ENCODE measurements around the gene PHKB.
"Not testable (repeated sequence)": the region's sequence is repeated elsewhere in the genome, so short reads cannot be mapped to it uniquely, and the experiment has no call there.

The PHKB gene

DNA sequence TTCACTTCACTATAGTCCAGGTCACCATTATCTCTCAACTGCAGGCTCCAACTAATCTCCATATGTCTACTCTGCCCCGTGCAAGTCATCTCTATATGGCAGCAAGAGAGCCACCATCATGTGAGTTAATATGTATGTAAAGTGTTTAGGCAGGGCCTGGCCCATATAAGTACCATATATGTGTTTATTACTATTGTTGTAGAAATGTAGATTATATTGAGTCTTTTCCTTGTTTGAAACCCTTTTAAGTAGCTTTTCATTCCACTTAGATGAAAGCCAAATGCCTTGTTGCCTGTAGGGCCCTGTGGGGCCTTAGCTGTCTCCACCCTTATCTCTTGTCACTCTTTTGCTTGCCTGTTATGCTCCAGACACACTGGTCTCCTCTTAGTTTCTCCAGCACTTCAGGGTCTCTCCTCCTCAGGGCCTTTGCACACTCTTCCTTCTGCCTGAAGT, 164.0 kb downstream of the PHKB start:
- no peak for DNase-seq (ENCODE audit: low spot score)

DNA sequence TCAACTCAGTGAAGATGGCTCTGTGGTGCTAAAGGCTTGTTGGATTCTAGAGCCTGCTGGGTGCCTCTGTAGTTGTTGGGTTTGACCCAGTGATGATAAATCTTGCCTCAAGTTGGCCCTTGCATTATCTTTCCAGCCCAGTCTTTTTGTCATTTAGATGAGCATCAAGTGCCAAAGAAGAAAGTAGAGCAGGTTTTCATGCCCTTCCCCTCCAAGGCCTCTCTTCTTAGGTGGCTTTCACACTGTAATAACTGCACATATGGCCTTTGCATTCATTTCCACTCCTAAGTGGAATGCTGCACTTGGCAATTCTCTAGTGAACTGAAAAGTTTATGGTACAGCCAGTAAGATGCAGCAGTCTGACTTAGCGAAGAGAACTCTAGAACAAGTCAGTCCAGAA, 165.1 kb downstream of the PHKB start:
- DNase-seq (ENCODE audit: low spot score): no peak

DNA sequence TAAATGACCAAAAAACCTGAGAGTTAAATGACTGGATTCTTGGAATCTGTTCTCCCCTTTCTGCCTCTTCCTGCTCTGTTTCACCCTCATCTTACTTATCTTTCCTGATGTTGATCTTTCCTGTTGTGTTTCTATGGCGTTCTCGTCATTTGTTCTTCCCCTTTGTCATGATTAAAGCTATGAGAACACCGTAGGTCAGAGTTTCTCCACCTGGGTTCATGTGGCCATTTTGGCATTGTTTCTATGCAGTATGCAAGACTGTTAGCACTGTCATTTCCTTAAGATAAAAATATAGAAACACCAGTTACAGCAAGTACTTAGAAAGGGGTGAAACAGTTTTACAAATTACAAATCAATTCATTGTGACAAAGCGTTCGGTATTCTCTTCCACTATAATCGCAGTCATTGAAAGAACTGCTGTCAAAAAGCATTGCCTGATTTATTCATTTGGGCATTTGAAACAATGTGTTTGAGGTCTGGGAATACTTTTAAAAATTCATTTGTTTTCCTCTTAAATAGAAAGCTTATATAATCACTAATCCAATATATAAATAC, 166.0 kb downstream of the PHKB start:
- DNase-seq (ENCODE audit: low spot score): no peak

DNA sequence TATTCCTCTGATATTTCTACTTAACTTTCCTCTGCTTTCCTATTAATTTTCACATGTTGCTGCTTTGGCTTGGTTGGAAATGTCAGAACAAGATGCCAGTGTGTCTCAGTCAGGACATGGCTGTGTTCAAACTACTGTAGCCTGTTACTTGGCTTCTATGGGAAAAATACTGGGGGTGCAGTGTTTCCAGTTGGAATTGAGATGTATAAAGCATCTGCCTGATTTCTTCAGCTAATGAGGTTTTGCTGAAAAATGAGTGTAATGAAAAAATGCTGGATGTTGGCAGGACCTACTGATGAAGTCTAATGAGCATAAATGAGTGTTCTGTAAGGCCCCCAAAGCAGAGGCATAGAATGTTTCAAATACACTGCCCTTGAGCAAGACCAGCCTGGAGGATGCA, 166.6 kb downstream of the PHKB start:
- DNase-seq (ENCODE audit: low spot score): no peak

DNA sequence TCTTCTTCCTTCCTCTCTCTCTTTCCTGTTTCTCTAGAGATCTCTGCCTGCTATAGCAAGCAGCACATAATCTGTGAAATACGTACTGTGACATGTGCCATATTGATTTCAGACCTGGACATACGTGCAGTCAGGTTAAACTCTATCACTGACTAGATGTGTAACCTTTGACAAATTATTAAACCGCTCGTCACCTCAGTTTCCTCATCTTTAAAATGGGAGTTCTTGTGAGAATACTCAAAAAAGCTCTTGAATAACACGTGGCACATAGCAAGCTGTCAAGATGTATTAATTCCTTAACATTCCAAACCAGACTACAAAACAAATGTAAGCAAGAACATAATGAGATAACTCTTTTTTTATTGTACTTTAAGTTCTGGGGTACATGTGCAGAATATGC, 170.0 kb downstream of the PHKB start:
- no peak for DNase-seq (ENCODE audit: low spot score)

DNA sequence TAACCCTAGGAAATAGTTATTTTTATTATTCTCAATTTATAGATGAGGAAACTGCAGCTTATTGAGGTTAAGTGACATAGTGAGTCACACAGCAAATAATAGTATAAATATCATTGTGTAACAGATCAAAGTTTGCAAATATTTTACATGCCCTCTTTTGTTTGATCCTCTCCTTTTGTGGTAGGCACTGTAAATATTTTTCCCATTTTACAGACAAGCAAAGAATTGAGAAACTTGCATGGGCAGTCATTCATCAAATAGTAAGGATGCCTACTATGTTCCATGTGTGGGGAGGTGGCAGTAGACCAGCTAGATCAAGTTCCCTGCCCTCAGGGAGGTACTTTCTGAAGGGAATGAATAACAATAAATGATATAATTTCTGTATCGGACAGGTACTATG, 173.0 kb downstream of the PHKB start:
- no peak for DNase-seq (ENCODE audit: low spot score)

DNA sequence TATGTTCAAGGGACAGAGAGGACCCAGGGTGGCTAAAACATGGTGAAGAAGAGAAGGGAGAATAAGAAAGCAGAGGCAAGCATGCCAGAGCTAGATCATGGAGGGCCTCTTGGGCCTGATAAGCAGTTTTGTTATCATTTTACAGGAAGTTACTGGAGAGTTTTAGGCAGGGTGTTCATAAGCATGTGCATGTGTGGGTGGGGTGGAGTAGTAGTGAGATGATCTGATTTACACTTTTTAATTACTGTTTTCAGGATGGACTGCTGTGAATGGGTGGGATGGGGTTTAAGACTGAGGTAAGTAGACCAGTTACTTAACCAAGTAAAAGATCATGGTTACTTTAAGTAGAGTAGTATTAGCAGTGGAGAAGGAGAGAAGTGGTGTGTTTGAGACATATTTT, 173.6 kb downstream of the PHKB start:
- DNase-seq (ENCODE audit: low spot score): no peak

DNA sequence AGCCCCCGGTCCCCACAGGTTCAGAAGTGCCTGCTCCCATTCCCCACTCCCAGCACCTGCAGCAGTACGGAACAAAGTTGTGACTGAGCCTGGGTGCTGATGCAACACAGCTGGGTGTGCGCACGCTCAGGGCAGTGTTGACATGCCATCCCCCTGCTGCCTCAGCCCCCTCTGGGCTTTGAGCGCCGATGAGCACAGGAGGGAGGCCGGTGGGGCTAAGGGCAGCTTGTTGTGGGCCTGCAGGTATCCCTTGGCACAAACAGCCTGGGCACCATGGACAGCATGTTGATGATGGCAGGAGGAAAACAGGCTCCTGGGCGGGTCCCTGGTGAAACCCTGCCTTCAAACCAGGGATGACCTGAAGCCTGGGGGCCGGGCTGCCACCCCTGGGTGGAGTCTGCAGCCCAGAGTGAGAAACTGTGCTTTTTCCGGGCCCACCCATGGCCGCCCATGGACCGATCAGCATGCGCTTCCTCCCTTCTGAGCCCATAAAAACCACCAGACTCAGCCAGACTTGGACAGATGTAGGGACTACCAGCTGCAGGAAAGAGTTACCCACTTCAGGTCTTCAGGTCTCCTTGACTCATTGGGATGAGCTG, 175.5 kb downstream of the PHKB start:
- no peak for DNase-seq (ENCODE audit: low spot score)

DNA sequence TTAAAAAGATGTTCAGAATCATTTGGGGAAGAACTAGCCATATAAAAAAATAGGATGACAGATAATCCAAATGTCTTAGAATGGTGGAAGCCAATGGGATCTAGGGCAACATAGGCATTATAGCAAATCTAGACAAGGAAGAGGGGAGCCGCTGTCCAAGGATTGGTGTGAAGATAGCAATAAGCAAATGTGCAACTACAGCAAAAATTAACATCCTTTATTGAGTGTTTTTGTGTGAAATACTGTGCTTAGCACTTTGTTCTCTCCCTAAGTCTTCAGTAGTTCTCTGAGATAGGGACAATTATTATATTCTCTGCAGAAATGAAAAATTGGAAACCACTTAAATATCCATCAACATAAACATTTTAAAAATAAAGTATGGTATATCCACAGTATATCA, 177.0 kb downstream of the PHKB start:
- no peak for DNase-seq (ENCODE audit: low spot score)

DNA sequence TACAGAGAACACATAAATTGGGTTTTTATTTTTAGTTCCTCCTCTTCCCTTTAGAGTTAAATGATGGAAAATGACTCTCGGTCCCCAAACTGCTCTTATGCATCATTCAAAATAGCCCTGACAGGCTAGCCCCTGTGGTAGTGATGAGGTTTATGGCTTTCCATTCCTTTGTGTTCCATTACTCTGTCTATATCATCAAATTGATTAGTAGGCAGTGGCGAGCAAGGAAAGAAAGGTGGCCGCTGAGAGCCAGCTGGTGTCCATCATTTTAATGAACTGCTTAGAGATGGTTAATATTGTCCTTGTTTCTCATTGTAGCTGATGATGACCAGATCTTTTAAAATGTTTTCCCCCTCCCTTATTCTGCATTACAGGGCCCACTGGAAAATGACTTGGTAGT, 179.5 kb downstream of the PHKB start:
- no peak for DNase-seq (ENCODE audit: low spot score)

DNA sequence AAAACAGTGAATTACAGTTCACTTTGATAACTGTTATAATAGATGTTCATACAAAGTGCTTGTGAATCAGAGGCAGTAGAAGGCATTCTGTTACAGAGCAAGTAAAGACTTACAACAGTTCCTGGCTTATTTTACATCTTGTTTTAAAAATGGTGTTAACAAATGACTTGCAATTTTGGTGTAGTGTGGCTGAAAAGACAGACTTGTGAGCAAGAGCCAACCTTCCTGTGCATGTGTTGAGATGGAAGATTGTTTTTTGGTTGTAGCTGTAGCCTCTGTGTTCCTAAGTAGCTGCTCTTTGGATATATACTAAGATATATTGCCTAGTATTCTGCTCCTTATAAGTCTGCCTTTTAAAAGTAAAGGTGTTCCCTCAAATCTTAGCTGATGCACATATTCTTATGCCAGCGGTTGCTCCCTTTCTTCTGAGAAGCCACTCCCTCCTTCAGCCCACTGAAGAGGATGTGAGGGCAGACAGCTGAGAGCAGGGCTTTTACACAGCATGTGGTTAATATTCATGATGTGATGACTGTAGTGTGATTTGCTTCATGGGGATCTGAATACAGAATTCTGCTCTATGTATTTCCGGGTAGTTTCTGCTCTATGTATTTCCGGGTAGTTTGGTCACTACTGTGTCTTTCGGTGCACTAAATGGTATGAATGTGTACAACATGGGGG, 182.3 kb downstream of the PHKB start:
- no peak for DNase-seq (ENCODE audit: low spot score)

DNA sequence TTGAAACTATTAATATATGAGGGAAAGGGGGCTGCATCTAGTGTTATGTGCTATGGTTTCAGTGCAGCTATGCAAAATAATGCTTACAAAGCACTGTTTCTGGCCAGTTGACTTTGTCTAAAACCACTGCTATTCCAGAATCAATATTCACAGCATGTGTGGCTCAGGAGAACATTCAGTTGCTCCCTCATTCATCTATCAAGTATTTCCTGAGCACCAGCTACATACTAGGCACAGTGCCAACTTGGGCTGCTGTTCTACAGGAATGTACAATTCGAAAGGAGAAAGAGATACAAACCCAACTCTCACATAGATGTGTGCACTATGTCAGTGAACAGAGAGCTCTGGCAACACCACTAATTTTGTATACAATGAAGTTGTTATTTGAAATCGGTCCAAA, 183.0 kb downstream of the PHKB start:
- no peak for DNase-seq (ENCODE audit: low spot score)

DNA sequence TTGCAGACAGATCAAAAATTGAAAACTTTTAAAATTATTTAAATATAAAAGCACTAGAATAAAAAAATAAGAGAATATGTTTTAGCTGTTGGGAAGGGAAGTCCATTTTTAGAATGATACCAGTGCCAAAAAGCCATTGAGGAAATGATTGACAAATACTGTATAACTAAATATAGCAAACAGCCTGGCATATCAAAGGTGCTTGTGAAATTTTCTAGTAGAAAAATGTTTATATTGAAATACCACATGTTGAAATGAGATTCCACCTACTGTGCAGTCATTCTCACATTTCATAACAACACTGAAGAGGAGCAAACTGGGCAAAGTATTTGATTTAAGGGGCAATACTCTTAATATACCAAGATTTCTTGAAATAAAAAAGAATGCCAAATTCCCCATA, 183.5 kb downstream of the PHKB start:
- DNase-seq (ENCODE audit: low spot score): no peak

DNA sequence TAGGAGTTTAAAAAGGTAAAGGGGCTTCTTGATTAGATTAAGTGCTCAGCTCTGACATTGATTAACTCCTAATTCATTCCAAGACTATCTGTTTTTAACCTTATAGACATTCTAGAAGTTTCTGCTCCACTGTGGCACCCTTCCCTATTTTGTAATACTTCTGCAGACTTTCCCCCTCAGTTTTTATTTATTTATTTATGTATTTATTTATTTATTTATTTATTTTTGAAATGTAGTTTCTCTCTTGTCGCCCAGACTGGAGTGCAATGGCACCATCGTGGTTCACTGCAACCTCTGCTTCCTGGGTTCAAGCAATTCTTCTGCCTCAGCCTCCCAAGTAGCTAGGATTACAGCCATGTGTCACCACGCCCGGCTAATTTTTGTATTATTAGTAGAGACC, 185.8 kb downstream of the PHKB start:
- no peak for DNase-seq (ENCODE audit: low spot score)

DNA sequence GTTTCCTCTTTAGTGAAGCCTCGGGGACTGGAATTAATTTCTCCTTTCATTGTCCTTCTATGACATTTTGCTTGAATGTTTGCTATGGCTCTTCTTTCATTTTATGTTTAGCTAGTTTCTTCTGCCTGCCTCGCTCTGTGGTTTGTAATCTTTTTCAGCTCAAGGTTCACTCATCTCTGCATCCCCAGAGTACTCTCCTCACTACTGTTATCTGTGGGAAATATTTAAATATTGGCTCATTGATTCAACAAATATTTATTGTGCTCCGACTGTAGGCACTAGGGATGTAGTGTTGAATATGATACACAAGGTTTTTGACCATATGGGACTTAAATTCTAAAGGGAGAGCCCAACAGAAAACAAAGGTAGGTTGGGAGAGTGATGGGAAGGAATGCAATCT, 195.9 kb downstream of the PHKB start:
- no peak for DNase-seq (ENCODE audit: low spot score)

DNA sequence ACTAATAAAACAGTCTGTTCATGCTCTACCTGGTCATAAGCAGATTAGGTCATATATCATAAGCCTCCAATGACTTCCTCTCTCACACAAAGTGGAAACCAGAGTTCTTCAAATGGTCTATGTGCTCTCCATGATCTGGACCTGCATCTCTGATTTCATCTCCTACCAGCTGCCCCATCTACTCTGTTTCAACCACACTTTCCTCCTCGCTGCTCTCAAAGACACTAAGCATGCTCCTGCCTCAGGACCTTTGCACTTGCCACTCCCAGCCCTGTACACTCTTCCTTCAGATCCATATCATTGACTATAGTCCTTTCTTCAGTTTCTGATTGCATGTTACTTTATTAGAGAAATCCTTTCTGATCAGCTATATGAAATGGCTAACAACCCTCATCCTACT, 196.8 kb downstream of the PHKB start:
- DNase-seq (ENCODE audit: low spot score): no peak

DNA sequence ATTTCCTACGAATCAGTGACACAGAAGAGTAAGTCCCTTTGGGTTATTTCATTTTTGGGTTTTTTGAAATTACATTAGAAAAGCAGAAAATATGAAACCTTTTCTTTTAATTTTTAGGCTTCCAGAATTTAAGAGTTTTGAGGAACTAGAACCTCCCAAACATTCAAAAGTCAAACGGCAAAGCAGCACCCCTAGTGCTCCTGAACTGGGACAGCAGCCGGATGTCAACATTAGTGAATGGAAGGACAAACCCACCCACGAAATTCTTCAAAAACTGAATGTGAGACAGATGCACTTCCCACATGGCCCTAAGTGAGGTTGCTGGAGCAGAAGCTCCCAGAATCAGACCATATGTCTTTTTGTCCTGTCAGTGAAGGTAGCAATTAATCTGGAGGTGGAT, 199.4 kb downstream of the PHKB start:
- DNase-seq (ENCODE audit: low spot score): no peak

DNA sequence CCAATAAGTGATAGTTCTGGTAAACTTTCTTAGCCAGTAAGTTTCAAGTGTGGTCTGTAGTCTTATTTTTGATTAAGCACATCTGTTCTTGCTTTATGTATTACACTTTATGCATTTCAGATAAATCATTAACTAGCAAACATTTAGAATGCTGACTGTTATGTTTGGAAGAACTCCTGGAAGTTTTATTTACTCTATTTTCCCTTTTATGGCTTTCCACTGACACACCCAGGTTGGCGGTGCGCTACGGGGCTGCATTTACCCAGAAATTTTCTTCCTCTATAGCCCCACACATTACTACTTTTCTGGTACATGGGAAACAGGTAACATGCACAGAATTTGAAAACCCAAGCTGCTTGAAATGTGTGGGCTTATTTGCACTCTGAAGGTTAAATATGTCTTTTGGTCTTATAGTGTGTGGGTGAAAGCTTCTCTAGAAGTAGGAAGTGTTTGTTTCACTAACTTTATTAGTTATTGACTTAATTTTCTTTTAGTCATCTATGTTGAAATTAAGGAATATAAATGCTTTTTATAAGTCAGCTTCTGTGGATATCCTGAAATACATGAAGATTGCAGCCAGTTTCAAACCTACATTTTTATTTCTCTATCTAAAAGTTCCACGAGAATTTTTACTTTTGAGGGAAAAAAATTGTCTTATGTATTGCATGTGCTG, 203.7 kb downstream of the PHKB start:
- DNase-seq (ENCODE audit: low spot score): no peak

DNA sequence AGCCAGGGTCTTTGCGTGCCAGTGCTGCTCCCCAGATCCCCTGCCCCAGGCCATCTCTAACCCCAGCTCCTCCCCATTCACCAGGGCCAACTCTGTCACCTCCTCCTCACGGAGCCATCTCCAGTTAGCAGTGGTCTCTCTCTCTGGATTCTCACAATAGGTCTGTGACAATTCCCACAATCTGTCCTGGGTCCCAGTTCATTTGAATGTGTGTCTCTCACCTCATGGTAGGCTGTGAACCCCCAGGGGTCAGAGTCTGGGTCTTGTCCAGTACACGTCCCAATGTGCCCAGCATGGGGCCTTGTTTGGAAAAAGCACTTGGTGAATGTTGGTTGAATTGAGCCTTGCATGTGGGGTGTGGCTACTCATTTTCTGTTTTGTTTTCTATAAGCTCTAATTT, 205.3 kb downstream of the PHKB start:
- DNase-seq (ENCODE audit: low spot score): no peak

DNA sequence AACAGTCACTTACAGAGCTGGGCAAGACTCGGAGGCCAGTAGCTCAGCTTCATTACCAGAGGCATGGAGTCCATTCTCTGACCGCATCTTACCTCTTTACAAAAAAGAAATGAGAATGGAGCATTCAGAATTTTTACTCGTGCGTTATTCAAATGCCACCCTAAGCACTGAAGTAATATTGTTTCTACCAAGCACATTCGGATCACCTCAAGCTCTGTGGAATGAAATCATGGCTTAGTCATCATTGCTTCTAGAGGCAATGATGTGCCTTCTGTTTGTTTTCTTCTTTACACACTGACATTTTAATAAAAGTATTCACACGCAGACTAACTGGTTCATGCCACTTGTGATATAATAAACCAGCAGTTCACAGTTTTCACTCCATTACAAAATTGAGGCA, 206.8 kb downstream of the PHKB start:
- no peak for DNase-seq (ENCODE audit: low spot score)

DNA sequence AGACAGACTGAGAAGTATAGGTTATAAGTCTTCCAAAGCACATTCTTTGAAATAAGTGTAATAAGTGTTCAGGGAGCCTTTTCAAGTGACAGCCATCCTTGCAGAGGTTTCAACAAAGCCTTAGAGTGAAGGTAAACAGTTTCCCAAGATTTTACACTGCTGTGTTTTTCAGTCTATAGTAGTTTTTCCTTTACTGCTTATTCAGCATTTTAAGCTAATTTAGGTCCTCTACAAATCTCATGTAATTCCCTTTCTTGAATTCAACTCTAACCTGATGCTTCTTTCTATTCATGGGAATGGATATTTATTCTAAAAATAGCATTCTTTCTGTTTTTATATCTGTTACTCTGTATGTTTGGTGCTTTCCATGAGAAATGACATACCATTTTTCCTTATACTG, 211.3 kb downstream of the PHKB start:
- DNase-seq (ENCODE audit: low spot score): no peak

DNA sequence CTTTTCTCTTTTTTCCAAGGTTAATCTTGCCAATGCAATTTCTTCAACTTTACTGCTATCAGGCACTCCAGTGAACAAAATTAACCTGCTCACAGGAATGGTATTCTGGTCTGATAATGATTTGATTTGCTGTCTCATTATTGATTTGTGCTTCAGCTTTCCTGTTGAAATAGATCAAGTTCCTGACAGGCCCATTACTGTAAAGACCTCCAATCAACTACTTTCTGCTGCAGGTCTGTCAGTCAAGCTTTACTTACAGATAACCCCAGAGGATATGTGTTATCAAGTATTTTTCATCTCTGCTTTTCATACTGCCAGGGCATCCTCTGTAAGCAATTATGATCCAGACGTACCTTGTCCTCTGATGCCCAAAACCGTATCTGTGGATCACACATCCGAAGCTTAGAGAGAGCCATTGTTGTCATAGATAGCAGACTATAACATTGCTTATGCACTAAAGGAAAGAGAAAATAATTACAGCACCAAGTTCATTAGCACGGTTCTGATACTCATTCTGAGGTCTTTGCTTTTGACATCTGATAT, 215.6 kb downstream of the PHKB start:
- DNase-seq (ENCODE audit: low spot score): no peak

DNA sequence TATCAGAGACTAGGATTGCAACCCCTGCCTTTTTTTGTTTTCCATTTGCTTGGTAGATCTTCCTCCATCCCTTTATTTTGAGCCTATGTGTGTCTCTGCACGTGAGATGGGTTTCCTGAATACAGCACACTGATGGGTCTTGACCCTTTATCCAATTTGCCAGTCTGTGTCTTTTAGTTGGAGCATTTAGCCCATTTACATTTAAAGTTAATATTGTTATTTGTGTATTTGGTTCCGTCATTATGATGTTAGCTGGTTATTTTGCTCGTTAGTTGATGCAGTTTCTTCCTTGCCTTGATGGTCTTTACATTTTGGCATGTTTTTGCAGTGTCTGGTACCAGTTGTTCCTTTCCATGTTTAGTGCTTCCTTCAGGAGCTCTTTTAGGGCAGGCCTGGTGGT, 220.4 kb downstream of the PHKB start:
- not testable (repeated sequence) for DNase-seq (ENCODE audit: low spot score)
